Transverse colon (tissue), 4 donors: ENCODE measurements around the gene DUSP3. TPM values are rescaled to one million over a fixed set of nuclear protein-coding genes. Genes with fewer than 3 reads are reported as not detected.

Source experiments
- DNase-seq: peaks from one replicate; pipeline ENCODE4 v3.0.0-alpha.2; 2019
- H3K27ac ChIP-seq, 4 donors: fragments of 200-600 bp; sonication (generic); 2 replicates each; pipeline ENCODE4 v1.5.1; 2016 to 2018; ENCODE audit warnings: inconsistent platforms in 4 of 4
- H3K27me3 ChIP-seq: fragments of 200-600 bp; sonication (generic); 2 replicates; pipeline ENCODE4 v1.5.1; 2017; ENCODE audit warnings: inconsistent platforms
- H3K36me3 ChIP-seq, 4 donors: fragments of 200-600 bp; sonication (generic); 2 replicates each; pipeline ENCODE4 v1.5.1; 2017 to 2019; ENCODE audit warnings: inconsistent platforms in 4 of 4
- H3K4me1 ChIP-seq, 4 donors: fragments of 200-600 bp; sonication (generic); 2 replicates each; pipeline ENCODE4 v1.5.1; 2017 to 2020; ENCODE audit warnings: inconsistent platforms in 4 of 4
- H3K4me3 ChIP-seq, 4 donors: fragments of 200-600 bp; sonication (generic); 1 replicate in 1 of 4; 2 replicates in 3 of 4; pipeline versions ENCODE4 v1.5.1 to v1.6.1; 2017 to 2019; ENCODE audit warnings: inconsistent platforms in 4 of 4
- H3K9me3 ChIP-seq, 2 donors: fragments of 200-600 bp; sonication (generic); 2 replicates each; pipeline ENCODE4 v1.5.1; 2017 to 2019; ENCODE audit warnings: inconsistent platforms in 2 of 2
- EP300 ChIP-seq: sonication (generic); formaldehyde crosslinking; IDR thresholded peaks from one replicate; pipeline ENCODE4 v1.6.1; 2017; ENCODE audit warnings: antibody characterized with exemption, low read depth
- POLR2A ChIP-seq: fragments of 450-650 bp; IDR thresholded peaks from one replicate; pipeline ENCODE4 v1.6.1; 2016; ENCODE audit warnings: antibody characterized with exemption, mild to moderate bottlenecking, moderate library complexity
- POLR2AphosphoS5 ChIP-seq, 3 donors: sonication (generic); formaldehyde crosslinking; IDR thresholded peaks; one replicate each; pipeline ENCODE4 v1.6.1; 2016; ENCODE audit warnings: antibody characterized with exemption in 3 of 3
- WGBS, 2 donors: methylation state at CpG; one replicate each; pipeline ENCODE4 v1.1.5; 2018; ENCODE audit warnings: low coverage in 1 of 2; 5-methylcytosine and 5-hydroxymethylcytosine counted together
- in situ Hi-C, 4 donors: fragments of 200-750 bp; cut with MboI; loops; one replicate each; pipeline versions ENCODE4 v1.15.0 to v1.15.1; 2017; ENCODE audit warnings: low sequenced_read_pairs in 3 of 4, low pct_ligation_motif_present in 1 of 4, low pct_unique_long_range_greater_than_20kb in 1 of 4
- intact Hi-C: fragments of 100-400 bp; cut with DNase I; formaldehyde crosslinking; loops from one replicate; pipeline ENCODE4 v1.15.1; 2023; ENCODE audit warnings: low total_unique reads
- total RNA-seq, 4 donors: library from RNA; depleted of rRNA; stranded (reverse); fragments of >200 nt; gene quantifications; one replicate each; pipeline ENCODE4 v1.1.0, GENCODE V29; 2016
- TF ChIP-seq, protein P1 (sequence below), 5 experiments: fragments of 200-600 bp in 3 of 5; fragments of 450-650 bp in 2 of 5; sonication (generic) in 3 of 5; IDR thresholded peaks; 1 replicate in 2 of 5; 2 replicates in 3 of 5; pipeline ENCODE4 v1.5.1; 2016 to 2017; ENCODE audit warnings: antibody characterized with exemption in 5 of 5, inconsistent platforms in 3 of 5, mild to moderate bottlenecking in 2 of 5, moderate library complexity in 1 of 5

DUSP3 gene
- total RNA-seq, 4 donors from 2014 or later: 52.7 to 145 (median 70.9) TPM

DNA sequence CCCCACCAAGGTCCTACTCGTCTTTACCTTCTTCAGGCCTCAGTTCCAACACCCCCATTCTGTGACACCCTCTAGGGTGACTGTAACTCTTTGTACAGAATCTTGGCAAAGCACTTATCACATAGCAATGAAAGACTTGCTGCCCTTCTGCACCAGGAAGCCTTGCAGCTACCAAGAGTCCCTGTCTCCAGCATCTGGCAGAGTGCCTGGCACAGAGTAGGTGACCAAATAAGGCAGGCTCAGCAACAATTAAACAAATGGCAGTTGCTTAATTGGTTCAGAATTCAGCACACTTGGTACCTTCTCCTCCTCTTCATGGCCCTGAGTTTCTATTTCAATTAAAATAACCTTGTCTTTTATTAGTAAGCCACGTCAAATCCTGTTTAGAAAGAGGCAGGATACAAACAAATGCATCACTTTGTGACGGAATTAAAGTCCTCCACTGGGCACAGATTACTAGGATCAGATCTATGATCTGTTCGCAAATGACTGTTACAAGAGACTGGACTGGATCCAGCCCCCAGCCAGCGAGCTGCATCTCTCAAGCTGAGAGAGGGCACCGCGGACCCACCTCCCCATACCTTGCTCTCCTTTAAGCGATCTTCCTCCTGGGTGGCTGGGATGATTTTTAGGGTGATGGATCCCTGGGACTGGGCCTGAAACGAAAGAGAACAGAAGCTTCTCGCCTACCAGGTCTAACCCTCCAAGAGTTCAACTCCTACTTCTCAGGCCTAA is 44.7 kb upstream of the DUSP3 start:
- in situ Hi-C loops: no loop called here
- Histone ChIP-seq H3K27me3 (no peaks in the 10 kb centered on the region), H3K9me3 (no peaks in the 10 kb centered on the region), H3K4me3 (no peak overlapping the region), H3K27ac (no peak overlapping the region), H3K4me1 (peaks cover 0 to 8% (median 6%) of the 10 kb centered on the region in 4 donors), H3K36me3 (no peaks in the 10 kb centered on the region)
- DNase-seq: peak; percentile 43
- no peak for TF ChIP-seq POLR2A
- TF ChIP-seq EP300: no peak
- no peak for TF ChIP-seq POLR2AphosphoS5 (IDR thresholded peaks at IDR 0.05)
- TF ChIP-seq, protein P1, sequence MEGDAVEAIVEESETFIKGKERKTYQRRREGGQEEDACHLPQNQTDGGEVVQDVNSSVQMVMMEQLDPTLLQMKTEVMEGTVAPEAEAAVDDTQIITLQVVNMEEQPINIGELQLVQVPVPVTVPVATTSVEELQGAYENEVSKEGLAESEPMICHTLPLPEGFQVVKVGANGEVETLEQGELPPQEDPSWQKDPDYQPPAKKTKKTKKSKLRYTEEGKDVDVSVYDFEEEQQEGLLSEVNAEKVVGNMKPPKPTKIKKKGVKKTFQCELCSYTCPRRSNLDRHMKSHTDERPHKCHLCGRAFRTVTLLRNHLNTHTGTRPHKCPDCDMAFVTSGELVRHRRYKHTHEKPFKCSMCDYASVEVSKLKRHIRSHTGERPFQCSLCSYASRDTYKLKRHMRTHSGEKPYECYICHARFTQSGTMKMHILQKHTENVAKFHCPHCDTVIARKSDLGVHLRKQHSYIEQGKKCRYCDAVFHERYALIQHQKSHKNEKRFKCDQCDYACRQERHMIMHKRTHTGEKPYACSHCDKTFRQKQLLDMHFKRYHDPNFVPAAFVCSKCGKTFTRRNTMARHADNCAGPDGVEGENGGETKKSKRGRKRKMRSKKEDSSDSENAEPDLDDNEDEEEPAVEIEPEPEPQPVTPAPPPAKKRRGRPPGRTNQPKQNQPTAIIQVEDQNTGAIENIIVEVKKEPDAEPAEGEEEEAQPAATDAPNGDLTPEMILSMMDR (IDR thresholded peaks at IDR 0.05): no peak
- intact Hi-C loops: no loop called here
- WGBS, 2 donors: 69 to 80% methylated on average over 10 of the region's 10 CpGs

DNA sequence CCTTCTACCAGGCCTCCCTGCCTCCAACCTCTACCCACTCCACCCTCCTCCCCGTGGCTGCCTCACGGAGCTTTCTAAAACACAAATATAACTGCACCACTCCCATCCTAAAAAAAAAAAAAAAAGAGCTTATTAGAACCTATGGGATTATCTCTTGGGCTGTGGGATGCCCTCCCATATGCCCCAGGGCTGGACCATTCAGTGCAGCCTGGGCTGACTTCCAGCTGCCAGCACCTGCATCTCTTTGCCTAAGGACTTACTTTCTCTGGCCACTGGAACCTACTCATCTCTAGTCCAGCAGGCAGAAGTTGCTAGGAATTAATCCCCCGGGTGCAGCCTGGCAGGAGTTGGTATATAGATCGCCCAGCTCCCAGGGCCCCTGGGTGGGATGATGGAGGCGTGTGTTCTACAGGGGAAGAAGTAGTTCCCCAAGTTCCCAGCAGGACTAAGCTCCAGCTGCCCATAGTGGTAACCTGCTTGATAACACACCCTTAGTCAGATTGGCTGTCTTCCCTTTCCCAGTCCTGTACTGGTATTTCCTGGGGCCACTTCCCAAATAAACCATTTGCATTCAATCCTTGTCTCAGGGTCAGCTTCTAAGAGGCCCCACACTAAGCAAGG is 43.9 kb upstream of the DUSP3 start:
- intact Hi-C loops (no loop called here), in situ Hi-C loops (no loop called here)
- no peak overlapping the region for H3K4me3 ChIP-seq
- H3K36me3 ChIP-seq: no peaks in the 10 kb centered on the region
- H3K27ac ChIP-seq: no peak overlapping the region
- TF ChIP-seq POLR2AphosphoS5 (IDR thresholded peaks at IDR 0.05) (no peak), EP300 (no peak), POLR2A (no peak)
- TF ChIP-seq, protein P1 (IDR thresholded peaks at IDR 0.05): no peak
- WGBS, 2 donors: 89 to 100% methylated on average over 1 to 5 of the region's 5 CpGs
- H3K4me1 ChIP-seq: peaks cover 0 to 8% (median 6%) of the 10 kb centered on the region in 4 donors
- no peaks in the 10 kb centered on the region for H3K27me3 ChIP-seq
- no peak for DNase-seq
- H3K9me3 ChIP-seq: no peaks in the 10 kb centered on the region

DNA sequence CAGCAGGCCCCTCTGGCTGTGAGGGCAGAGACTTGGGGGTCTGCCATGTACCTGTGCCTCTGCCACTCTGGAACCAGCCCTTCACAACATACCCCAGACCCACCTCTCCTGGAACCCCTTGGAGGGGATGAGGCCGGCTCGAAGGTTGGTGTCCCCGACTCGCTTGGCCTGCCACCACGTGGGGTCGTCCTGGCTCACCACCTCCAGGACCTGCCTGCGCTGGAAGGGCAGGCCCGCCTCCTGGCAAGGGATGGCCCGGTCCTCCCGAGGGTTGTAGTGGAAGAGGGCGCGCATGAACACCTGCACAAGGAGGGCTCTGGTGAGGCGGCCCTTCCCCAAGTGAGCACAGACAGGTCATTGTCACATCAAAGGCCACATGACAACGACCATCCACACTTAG is 42.0 kb upstream of the DUSP3 start:
- no peaks in the 10 kb centered on the region for H3K36me3 ChIP-seq
- no peak for DNase-seq
- H3K4me1 ChIP-seq: peaks cover 0 to 8% (median 6%) of the 10 kb centered on the region in 4 donors
- in situ Hi-C loops (no loop called here), intact Hi-C loops (no loop called here)
- H3K9me3 ChIP-seq: no peaks in the 10 kb centered on the region
- 88% methylated on average over 14 of the region's 14 CpGs; no CpG with 5 or more reads in 1 of the 2 donors for WGBS, 2 donors
- H3K27me3 ChIP-seq: no peaks in the 10 kb centered on the region
- H3K27ac ChIP-seq: no peak overlapping the region
- H3K4me3 ChIP-seq: no peak overlapping the region
- no peak for TF ChIP-seq POLR2AphosphoS5 (IDR thresholded peaks at IDR 0.05)

DNA sequence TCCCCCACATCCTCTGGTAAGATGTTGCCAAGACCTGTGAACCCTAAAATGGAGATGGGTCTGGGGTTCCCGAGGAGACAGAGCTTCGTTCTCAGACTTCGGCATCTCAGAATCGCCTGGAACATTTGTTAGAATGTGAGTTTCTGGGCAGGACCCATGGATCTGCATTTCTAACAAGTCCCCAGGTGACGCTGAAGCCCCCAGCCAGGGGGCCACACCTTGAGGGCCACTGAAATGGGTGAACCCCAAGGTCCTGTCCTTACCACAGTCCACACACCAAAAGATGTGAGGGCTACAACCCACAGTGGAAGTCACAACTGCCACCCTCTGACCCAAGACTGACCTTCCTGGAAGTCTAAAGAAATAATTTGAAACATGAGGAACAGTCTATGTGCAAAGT is 40.2 kb upstream of the DUSP3 start:
- intact Hi-C loops: no loop called here
- in situ Hi-C loops: no loop called here
- H3K27me3 ChIP-seq: no peaks in the 10 kb centered on the region
- DNase-seq: no peak
- 90% methylated on average over 5 of the region's 5 CpGs; no CpG with 5 or more reads in 1 of the 2 donors for WGBS, 2 donors
- no peaks in the 10 kb centered on the region for H3K36me3 ChIP-seq
- peaks cover 0 to 8% (median 6%) of the 10 kb centered on the region in 4 donors for H3K4me1 ChIP-seq
- TF ChIP-seq POLR2AphosphoS5 (IDR thresholded peaks at IDR 0.05): no peak
- no peak for TF ChIP-seq POLR2A
- TF ChIP-seq EP300: no peak
- TF ChIP-seq, protein P1 (IDR thresholded peaks at IDR 0.05): no peak
- no peaks in the 10 kb centered on the region for H3K9me3 ChIP-seq
- H3K4me3 ChIP-seq: no peak overlapping the region
- H3K27ac ChIP-seq: no peak overlapping the region
